Common myeloid progenitor, CD34-positive (primary cell): ENCODE measurements around the gene SLC35E2B.
"Not testable (repeated sequence)": the region's sequence is repeated elsewhere in the genome, so short reads cannot be mapped to it uniquely, and the experiment has no call there.

Experiments
- CTCF ChIA-PET: fragments of 350-600 bp; sonication (Branson Sonifier 250); formaldehyde crosslinking; loops from one replicate; lab custom pipeline; 2021; ENCODE audit warnings: antibody characterized with exemption; lab: Charles Lee
- POLR2A ChIA-PET: fragments of 350-600 bp; sonication (Branson Sonifier 250); formaldehyde crosslinking; loops from one replicate; lab custom pipeline; 2021; ENCODE audit warnings: antibody characterized with exemption; lab: Charles Lee
- DNase-seq, 3 donors: peaks; one replicate each; pipeline versions ENCODE4 v3.0.0 to v3.0.0-alpha.2; 2013
- H3K27ac ChIP-seq, 2 experiments: 1 replicate in 1 of 2; 2 replicates in 1 of 2; pipeline ENCODE4 v1.7.0; 2013; ENCODE audit warnings: inconsistent platforms in 2 of 2, low read length in 2 of 2, mild to moderate bottlenecking in 2 of 2, low read depth in 1 of 2, moderate library complexity in 1 of 2; ENCODE audit not compliant: severe bottlenecking in 2 of 2, insufficient read depth in 1 of 2, poor library complexity in 1 of 2
- H3K27me3 ChIP-seq, 5 experiments: replicated peaks in 2 of 5; 1 replicate in 3 of 5; 2 replicates in 2 of 5; pipeline versions ENCODE4 v1.6.1 to v1.7.0; 2013; ENCODE audit warnings: low read length in 4 of 5, mild to moderate bottlenecking in 2 of 5, moderate library complexity in 2 of 5, inconsistent platforms in 1 of 5; ENCODE audit not compliant: insufficient read depth in 5 of 5, control insufficient read depth in 4 of 5
- H3K36me3 ChIP-seq, 4 experiments: 1 replicate in 2 of 4; 2 replicates in 2 of 4; pipeline versions ENCODE4 v1.6.1 to v1.7.0; 2013; ENCODE audit warnings: low read length in 3 of 4, control low read depth in 1 of 4, mild to moderate bottlenecking in 1 of 4; ENCODE audit not compliant: control insufficient read depth in 4 of 4, insufficient read depth in 4 of 4
- H3K4me1 ChIP-seq, 4 experiments: 1 replicate in 3 of 4; 2 replicates in 1 of 4; pipeline versions ENCODE4 v1.6.1 to v1.7.1; 2013; ENCODE audit warnings: low read length in 3 of 4, mild to moderate bottlenecking in 3 of 4, control low read depth in 1 of 4, inconsistent platforms in 1 of 4, moderate library complexity in 1 of 4; ENCODE audit not compliant: control insufficient read depth in 4 of 4, insufficient read depth in 4 of 4; ENCODE audit errors: control extremely low read depth in 1 of 4
- H3K4me3 ChIP-seq, 7 experiments: 1 replicate in 4 of 7; 2 replicates in 3 of 7; pipeline versions ENCODE4 v1.5.1 to v1.7.0; 2013; ENCODE audit warnings: mild to moderate bottlenecking in 7 of 7, low read length in 6 of 7, moderate library complexity in 6 of 7, inconsistent platforms in 2 of 7, low read depth in 2 of 7, control low read depth in 1 of 7; ENCODE audit not compliant: insufficient read depth in 4 of 7, control insufficient read depth in 1 of 7; ENCODE audit errors: extremely low read depth in 1 of 7
- H3K9me3 ChIP-seq, 5 experiments: 1 replicate in 4 of 5; 2 replicates in 1 of 5; pipeline versions ENCODE4 v1.6.1 to v1.7.1; 2013; ENCODE audit warnings: low read length in 4 of 5, mild to moderate bottlenecking in 2 of 5, inconsistent platforms in 1 of 5, low read depth in 1 of 5, moderate library complexity in 1 of 5; ENCODE audit not compliant: control insufficient read depth in 4 of 5, insufficient read depth in 2 of 5; ENCODE audit errors: control extremely low read depth in 1 of 5
- WGBS: methylation state at CpG from one replicate; pipeline ENCODE4 v1.1.5; 2013; ENCODE audit not compliant: insufficient coverage; 5-methylcytosine and 5-hydroxymethylcytosine counted together

SLC35E2B gene

DNA sequence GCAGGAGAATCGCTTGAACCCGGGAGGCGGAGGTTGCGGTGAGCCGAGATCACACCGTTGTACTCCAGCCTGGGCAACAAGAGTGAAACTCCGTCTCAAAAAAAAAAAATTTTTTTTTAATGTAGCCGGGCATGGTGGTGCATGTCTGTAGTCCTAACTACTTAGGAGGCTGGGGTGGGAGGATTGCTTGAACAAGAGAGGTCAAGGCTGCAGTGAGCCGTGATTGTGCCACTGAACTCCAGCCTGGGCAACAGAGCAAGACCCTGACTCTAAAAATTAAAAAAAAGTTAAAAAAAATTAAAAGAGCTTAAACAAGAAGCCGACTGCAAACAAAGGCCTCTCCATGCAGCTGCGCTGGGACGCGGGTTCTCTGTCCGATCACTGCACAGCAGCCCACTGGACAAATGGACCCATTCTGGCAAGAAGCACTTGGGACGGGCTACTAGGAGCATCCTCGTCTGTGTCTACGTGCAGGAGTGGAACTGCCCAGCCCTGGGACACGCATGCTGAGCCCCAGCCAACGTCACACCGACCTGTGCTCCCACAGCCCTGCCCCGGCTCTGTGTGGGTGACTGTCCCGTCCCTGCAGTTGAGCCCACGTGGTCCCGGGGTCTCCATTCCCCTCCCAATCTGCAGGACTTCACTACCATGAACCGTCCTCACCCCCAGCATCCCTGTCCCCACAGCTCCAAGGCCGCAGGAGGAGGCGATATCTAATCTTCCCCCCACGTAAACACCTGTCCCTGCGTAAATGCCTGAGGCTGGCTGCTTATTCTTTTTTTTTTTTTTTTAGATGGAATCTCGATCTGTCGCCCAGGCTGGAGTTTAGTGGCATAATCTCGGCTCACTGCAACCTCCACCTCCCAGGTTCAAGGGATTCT, 12.3 kb downstream of the SLC35E2B start:
- WGBS: 93% methylated on average over 25 of the region's 32 CpGs
- no peak overlapping the region for H3K27ac ChIP-seq
- H3K36me3 ChIP-seq: peaks cover 0 to 17% (median 14%) of the 10 kb centered on the region in 4 experiments
- H3K9me3 ChIP-seq: no peaks in the 10 kb centered on the region
- POLR2A ChIA-PET: no interaction called here
- CTCF ChIA-PET: interaction anchor here (1.3 kb wide), 1 partner anchor 15 kb away, joined by 6 read pairs; no protein-coding TSS in a partner anchor
- H3K4me3 ChIP-seq: no peak overlapping the region
- H3K4me1 ChIP-seq: peaks cover 0 to 24% (median 19%) of the 10 kb centered on the region in 4 experiments
- DNase-seq: no peak
- no peaks in the 10 kb centered on the region for H3K27me3 ChIP-seq

DNA sequence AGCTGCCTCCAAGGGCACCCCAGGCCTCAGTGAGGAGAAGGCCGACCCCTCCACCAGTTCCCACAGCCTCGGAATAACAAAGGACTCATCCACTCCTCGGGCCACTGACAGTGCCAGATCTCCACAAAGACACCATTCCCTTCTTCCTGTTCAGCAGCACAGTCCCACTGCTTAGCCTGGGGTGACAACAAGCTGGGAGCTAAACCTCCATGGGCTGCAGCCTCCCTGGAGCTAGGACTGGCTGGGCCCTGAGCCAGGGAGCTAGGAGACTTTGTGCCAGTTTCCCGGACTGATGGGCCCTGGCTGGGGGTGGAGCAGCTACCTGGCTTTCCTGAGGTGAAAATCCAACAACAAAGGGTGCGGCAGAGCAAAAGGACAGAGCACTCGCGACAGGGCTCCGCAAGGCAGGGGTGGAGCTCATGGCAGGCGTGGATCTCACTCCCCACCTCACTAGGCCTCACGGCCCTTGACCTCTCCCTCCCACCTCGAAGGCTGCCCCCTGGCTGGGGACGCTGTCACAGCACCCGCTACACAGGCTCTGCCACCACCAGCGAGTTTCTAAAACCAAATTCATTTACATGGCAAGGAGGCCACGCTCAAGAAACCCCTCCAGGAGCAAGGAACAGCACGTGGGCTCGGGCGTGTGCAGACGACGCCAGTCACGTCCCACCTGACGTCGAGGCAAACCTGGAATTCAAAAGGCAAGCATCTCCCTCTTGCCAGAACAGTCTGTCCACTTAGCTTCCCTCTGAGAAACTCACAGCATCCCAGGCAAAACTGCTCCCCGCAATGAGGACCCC, 13.8 kb downstream of the SLC35E2B start:
- Histone ChIP-seq H3K27ac (peak overlapping the region in 1 of 2 experiments; percentile 63), H3K4me3 (peak overlapping the region in 2 of 7 experiments; percentile 11 to 13)
- CTCF ChIA-PET: interaction anchor here (0.9 to 1.7 kb wide), 3 partner anchors 9 to 58 kb away, joined by 3 to 5 read pairs (median 3); no protein-coding TSS in a partner anchor

DNA sequence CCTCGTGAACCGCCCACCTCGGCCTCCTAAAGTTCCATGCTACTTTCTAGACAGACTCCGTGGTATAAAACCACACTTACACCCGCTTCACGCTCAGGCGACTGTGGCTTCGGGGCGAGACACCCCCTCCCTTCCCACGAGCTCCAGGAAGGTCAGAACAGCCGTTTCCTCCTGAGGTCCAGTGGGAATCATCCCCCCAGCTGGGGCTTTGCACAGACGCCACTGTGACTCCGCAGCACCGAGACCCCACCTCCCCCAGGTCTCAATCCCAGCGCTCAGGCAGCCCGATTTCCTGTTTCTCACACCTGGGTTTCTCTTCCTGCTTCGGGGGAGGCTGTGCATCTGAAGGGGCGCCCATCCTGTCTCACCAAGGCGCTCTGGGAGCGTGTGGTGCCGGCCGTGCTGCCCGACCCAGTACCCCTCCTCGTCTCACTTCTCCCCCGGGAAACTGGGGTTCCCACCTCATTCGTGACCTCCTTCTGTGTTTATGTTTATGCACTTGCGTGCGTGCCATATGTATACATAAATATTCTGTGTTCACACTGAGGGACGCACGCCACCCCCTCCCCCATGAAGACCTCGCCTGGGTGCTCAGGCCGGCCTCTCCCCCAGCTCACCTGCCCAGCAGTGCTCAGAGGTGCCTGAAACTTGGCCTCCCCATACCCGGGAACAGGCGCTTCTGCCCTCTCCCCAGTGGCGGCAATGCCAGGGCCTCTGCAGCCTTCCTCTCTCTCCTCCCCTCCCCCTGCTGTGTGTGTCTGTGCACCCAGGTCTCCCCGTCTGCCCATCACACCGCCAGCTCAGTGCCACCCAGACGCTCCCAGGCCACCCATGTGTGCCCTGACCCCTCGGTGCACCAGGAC, 14.6 kb downstream of the SLC35E2B start:
- DNase-seq: peak in 2 of 3 donors; percentile 64 to 75
- peaks cover 0 to 21% (median 18%) of the 10 kb centered on the region in 4 experiments for H3K4me1 ChIP-seq
- WGBS: 33% methylated on average over 31 of the region's 39 CpGs
- no peaks in the 10 kb centered on the region for H3K9me3 ChIP-seq
- peak overlapping the region in 4 of 7 experiments; percentile 19 to 51 (median 26) for H3K4me3 ChIP-seq
- peaks cover 0 to 12% (median 8%) of the 10 kb centered on the region in 4 experiments for H3K36me3 ChIP-seq
- H3K27me3 ChIP-seq: no peaks in the 10 kb centered on the region
- peak overlapping the region; percentile 40 to 63 for H3K27ac ChIP-seq
- POLR2A ChIA-PET: interaction anchor here (0.6 kb wide), 1 partner anchor 50 kb away, joined by 3 read pairs; no protein-coding TSS in a partner anchor
- CTCF ChIA-PET: interaction anchor here (0.9 to 1.7 kb wide), 3 partner anchors 8 to 57 kb away, joined by 3 to 5 read pairs (median 3); no protein-coding TSS in a partner anchor

More for the DNA sequence above, 13.8 kb downstream of the SLC35E2B start:
- Histone ChIP-seq H3K4me1 (peaks cover 0 to 21% (median 18%) of the 10 kb centered on the region in 4 experiments), H3K27me3 (no peaks in the 10 kb centered on the region), H3K36me3 (peaks cover 0 to 17% (median 9%) of the 10 kb centered on the region in 4 experiments), H3K9me3 (no peaks in the 10 kb centered on the region)
- POLR2A ChIA-PET: no interaction called here
- DNase-seq: peak in 2 of 3 donors; percentile 39 to 47
- 90% methylated on average over 22 of the region's 24 CpGs for WGBS

- H3K4me3 ChIP-seq, H3K9me3 ChIP-seq, H3K27me3 ChIP-seq, POLR2A ChIA-PET, H3K27ac ChIP-seq, CTCF ChIA-PET, DNase-seq: not testable (repeated sequence)
- WGBS: no CpG with 5 or more reads among the region's 21 CpGs
- Histone ChIP-seq H3K4me1 (peaks cover 0 to 21% (median 18%) of the 10 kb centered on the region in 4 experiments), H3K36me3 (peaks cover 0 to 23% (median 19%) of the 10 kb centered on the region in 4 experiments)
Observed at GRCh38 chr1:1676087-1676486, 16.5 kb downstream of the SLC35E2B start.

DNA sequence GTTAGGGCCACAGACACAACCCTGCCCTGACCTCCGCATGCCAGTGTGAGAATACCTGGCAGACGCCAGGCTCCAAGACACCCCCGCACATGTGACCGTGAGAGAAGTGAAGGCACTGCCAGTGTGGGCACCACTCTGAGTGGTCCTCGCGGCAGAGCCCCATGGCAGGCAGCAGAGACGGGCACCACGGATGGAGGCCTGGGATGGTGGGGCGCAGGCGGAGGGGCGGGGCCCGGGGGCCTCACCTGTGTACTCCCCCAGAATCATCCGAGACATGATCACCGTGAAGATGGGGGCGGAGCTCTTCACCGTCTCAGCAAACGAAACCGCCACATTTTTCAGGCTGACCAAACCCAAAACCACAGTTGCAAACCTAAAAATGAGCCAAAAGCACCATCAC, 17.4 kb downstream of the SLC35E2B start:
- H3K36me3 ChIP-seq: peaks cover 0 to 27% (median 17%) of the 10 kb centered on the region in 4 experiments
- no CpG with 5 or more reads among the region's 18 CpGs for WGBS
- H3K27ac ChIP-seq, H3K27me3 ChIP-seq, H3K4me3 ChIP-seq, DNase-seq, H3K9me3 ChIP-seq, CTCF ChIA-PET, POLR2A ChIA-PET: not testable (repeated sequence)
- H3K4me1 ChIP-seq: peaks cover 0 to 21% (median 18%) of the 10 kb centered on the region in 4 experiments

- Histone ChIP-seq H3K4me1 (peaks cover 0 to 21% (median 18%) of the 10 kb centered on the region in 4 experiments), H3K36me3 (peaks cover 0 to 30% (median 18%) of the 10 kb centered on the region in 4 experiments)
- CTCF ChIA-PET, H3K9me3 ChIP-seq, H3K27me3 ChIP-seq, POLR2A ChIA-PET, H3K27ac ChIP-seq, H3K4me3 ChIP-seq, DNase-seq: not testable (repeated sequence)
- 100% methylated on average over 7 of the region's 21 CpGs for WGBS
Observed at GRCh38 chr1:1674806-1675205, 17.8 kb downstream of the SLC35E2B start.
